ENCODE data around the gene CRYGC.
"Not testable (repeated sequence)": the region's sequence is repeated elsewhere in the genome, so short reads cannot be mapped to it uniquely, and the experiment has no call there.

Gene CRYGC

GRCh38 chr2:208135794-208136715 lies 6.4 kb upstream of the CRYGC start:
- DNase-seq, result no peak

GRCh38 chr2:208134928-208135586 lies 5.4 kb upstream of the CRYGC start:
- no peak for DNase-seq

GRCh38 chr2:208130712-208131110 lies 1.1 kb upstream of the CRYGC start:
- no peak for DNase-seq

- DNase-seq, result no peak
Observed at GRCh38 chr2:208128136-208128535, 1.5 kb downstream of the CRYGC start.

GRCh38 chr2:208127090-208127489 lies 2.5 kb downstream of the CRYGC start:
- DNase-seq, result no peak

GRCh38 chr2:208125251-208125650 lies 4.4 kb downstream of the CRYGC start:
- no peak for DNase-seq

- DNase-seq, result not testable (repeated sequence)
Observed at GRCh38 chr2:208124013-208124715, 5.5 kb downstream of the CRYGC start, which contains the start of gene CRYGD. TSS of gene CRYGD (minus strand) at chr2:208124524. CDS start at chr2:208124473, 51 bp downstream.

- no peak for DNase-seq
Observed at GRCh38 chr2:208122248-208122647, 7.4 kb downstream of the CRYGC start.

GRCh38 chr2:208118918-208119317 lies 10.7 kb downstream of the CRYGC start:
- DNase-seq, result no peak

GRCh38 chr2:208117390-208117789 lies 12.2 kb downstream of the CRYGC start:
- not testable (repeated sequence) for DNase-seq

GRCh38 chr2:208112969-208113368 lies 16.7 kb downstream of the CRYGC start:
- DNase-seq, result peak; percentile 73

- not testable (repeated sequence) for DNase-seq
Observed at GRCh38 chr2:208112273-208112745, 17.3 kb downstream of the CRYGC start.

- DNase-seq, result no peak
Observed at GRCh38 chr2:208103616-208104015, 26.0 kb downstream of the CRYGC start.

GRCh38 chr2:208101716-208102631 lies 27.7 kb downstream of the CRYGC start:
- DNase-seq, result no peak

GRCh38 chr2:208099682-208100470 lies 29.8 kb downstream of the CRYGC start:
- DNase-seq, result no peak

- not testable (repeated sequence) for DNase-seq
Observed at GRCh38 chr2:208098701-208099100, 30.9 kb downstream of the CRYGC start.

GRCh38 chr2:208098267-208098666 lies 31.4 kb downstream of the CRYGC start:
- no peak for DNase-seq

- no peak for DNase-seq
Observed at GRCh38 chr2:208097801-208098200, 31.8 kb downstream of the CRYGC start.

- DNase-seq, result no peak
Observed at GRCh38 chr2:208097313-208097712, 32.3 kb downstream of the CRYGC start.

- no peak for DNase-seq
Observed at GRCh38 chr2:208096080-208096479, 33.5 kb downstream of the CRYGC start.

- no peak for DNase-seq
Observed at GRCh38 chr2:208093128-208093527, 36.5 kb downstream of the CRYGC start.
